ENCODE data around the gene DGCR8. TPM values are rescaled to one million over a fixed set of nuclear protein-coding genes. Genes with fewer than 3 reads are reported as not detected.

DGCR8 gene
- total and polyA plus RNA-seq, 2 of the 4 experiments (the other 2 are of a cell fraction) = 16.7 to 25.3 TPM

GRCh38 chr22:20068640-20069039, 11.4 kb upstream of the DGCR8 start:
- H2BK20ac ChIP-seq (ENCODE audit: low read depth, low read length) = no peak overlapping the region
- ChIA-PET POLR2A (ENCODE audit: unreplicated experiment) (interaction anchor here (0.6 kb wide), 1 partner anchor 12 kb away, joined by 3 read pairs; no protein-coding TSS in a partner anchor), CTCF (no interaction called here)
- H3K9me1 ChIP-seq (ENCODE audit: insufficient read depth, low read length) = peaks cover 9% of the 10 kb centered on the region
- H3K36me3 ChIP-seq (ENCODE audit: control insufficient read depth, insufficient read depth, low read length) = peaks cover 12% of the 10 kb centered on the region
- no peaks in the 10 kb centered on the region for H3K4me1 ChIP-seq (ENCODE audit: control insufficient read depth, insufficient read depth, low read length)
- intact Hi-C loops (cut with micrococcal nuclease) = no loop called here
- H2BK5ac ChIP-seq (ENCODE audit: low read depth, low read length, poor library complexity, severe bottlenecking) = no peak overlapping the region
- no peak overlapping the region for H2AK9ac ChIP-seq (replicated peaks; ENCODE audit: low read depth, low read length, poor library complexity)
- in situ Hi-C loops (cut with MboI; ENCODE audit: low sequenced_read_pairs) = no loop called here
- H3K9me3 ChIP-seq (ENCODE audit: control insufficient read depth, insufficient read depth, low read length) = no peaks in the 10 kb centered on the region
- H2BK15ac ChIP-seq (ENCODE audit: low read depth, low read length) = no peak overlapping the region
- H3K18ac ChIP-seq (ENCODE audit: low read depth, low read length) = no peak overlapping the region
- BruUV-seq (replicated peaks) = no TSS peak
- TF ChIP-seq MAFK (IDR thresholded peaks at IDR 0.05; ENCODE audit: low read depth, low read length) (no peak), CEBPB (IDR thresholded peaks at IDR 0.05; ENCODE audit: low read depth, low read length) (no peak), MAZ (IDR thresholded peaks at IDR 0.05; ENCODE audit: borderline replicate concordance, low read depth, low read length) (no peak), RAD21 (IDR thresholded peaks at IDR 0.05; ENCODE audit: low read length) (no peak), RFX5 (IDR thresholded peaks at IDR 0.05; ENCODE audit: low read depth, low read length) (no peak), ELK1 (IDR thresholded peaks at IDR 0.05; ENCODE audit: borderline replicate concordance, low read depth, low read length) (no peak), MXI1 (IDR thresholded peaks at IDR 0.05; ENCODE audit: borderline replicate concordance, low read depth, low read length) (no peak)
- H3K27me3 ChIP-seq (ENCODE audit: control insufficient read depth, insufficient read depth, low read length) = no peaks in the 10 kb centered on the region
- H3K9ac ChIP-seq (ENCODE audit: low read depth, low read length) = no peak overlapping the region
- H2BK120ac ChIP-seq (ENCODE audit: low read depth, low read length) = no peak overlapping the region
- H4K20me1 ChIP-seq (ENCODE audit: insufficient read depth, low read length) = no peaks in the 10 kb centered on the region
- ATAC-seq (ENCODE audit: low read depth) = no peak
- H4K8ac ChIP-seq (ENCODE audit: low read depth in 2 of 2, low read length in 2 of 2) = no peak overlapping the region
- no peak overlapping the region for H3K23ac ChIP-seq (ENCODE audit: low read depth, low read length)
- no peak overlapping the region for H3K4ac ChIP-seq (ENCODE audit: low read depth, low read length)
- no peak overlapping the region for H3K27ac ChIP-seq (ENCODE audit: insufficient read depth, low read length)
- H3K14ac ChIP-seq (replicated peaks; ENCODE audit: low read depth, low read length) = no peak overlapping the region
- no peak overlapping the region for H2AFZ ChIP-seq (replicated peaks; ENCODE audit: low read length, poor library complexity)
- H3K56ac ChIP-seq (ENCODE audit: extremely low read depth, insufficient read depth, low read length) = no peak overlapping the region
- no peak overlapping the region for H3K4me3 ChIP-seq (ENCODE audit: insufficient read depth, low read depth, low read length)
- no peak overlapping the region for H3K4me2 ChIP-seq (ENCODE audit: low read depth, low read length)
- H2AK5ac ChIP-seq (ENCODE audit: low read depth, low read length) = no peak overlapping the region
- no peak overlapping the region for H4K91ac ChIP-seq (ENCODE audit: insufficient read depth, low read depth, low read length)
- no CpG with 5 or more reads among the region's 7 CpGs for WGBS, 2 experiments (ENCODE audit: extremely low coverage in 2 of 2, insufficient read length in 1 of 2)
- H4K5ac ChIP-seq (ENCODE audit: low read depth, low read length) = no peak overlapping the region
- no peak for DNase-seq
- dilution Hi-C loops (cut with HindIII; ENCODE audit: low sequenced_read_pairs, unreplicated experiment) = no loop called here
- H3K79me1 ChIP-seq (ENCODE audit: low read depth in 1 of 2, low read length in 2 of 2) = no peaks in the 10 kb centered on the region
